NCI-H1694 (cell line): ENCODE results near the gene IL37.
"Not testable (repeated sequence)": the region's sequence is repeated elsewhere in the genome, so short reads cannot be mapped to it uniquely, and the experiment has no call there.

Experiments used
- DNase-seq: peaks from one replicate; lab custom pipeline; 2025; lab: John Stamatoyannopoulos, UW

Gene IL37

GRCh38 chr2:112923237-112923966, 12.4 kb downstream of the IL37 start:
- no peak for DNase-seq

GRCh38 chr2:112923967-112924338, 13.0 kb downstream of the IL37 start:
- no peak for DNase-seq

GRCh38 chr2:112924360-112924759, 13.4 kb downstream of the IL37 start:
- no peak for DNase-seq

GRCh38 chr2:112924821-112925220, 13.9 kb downstream of the IL37 start:
- no peak for DNase-seq

GRCh38 chr2:112926707-112927106, 15.7 kb downstream of the IL37 start:
- no peak for DNase-seq

- no peak for DNase-seq
Measured at GRCh38 chr2:112927745-112928144, 16.8 kb downstream of the IL37 start.

- no peak for DNase-seq
Measured at GRCh38 chr2:112933261-112933660, 22.3 kb downstream of the IL37 start.

- not testable (repeated sequence) for DNase-seq
Measured at GRCh38 chr2:112934117-112934516, 23.2 kb downstream of the IL37 start.

GRCh38 chr2:112936927-112937232, 25.9 kb downstream of the IL37 start:
- DNase-seq: no peak

- DNase-seq: no peak
Measured at GRCh38 chr2:112938904-112939303, 27.9 kb downstream of the IL37 start.

- no peak for DNase-seq
Measured at GRCh38 chr2:112939425-112939824, 28.5 kb downstream of the IL37 start.

GRCh38 chr2:112940859-112941625, 30.1 kb downstream of the IL37 start:
- DNase-seq: no peak

GRCh38 chr2:112941753-112942653, 31.0 kb downstream of the IL37 start:
- DNase-seq: peak; percentile 73

- no peak for DNase-seq
Measured at GRCh38 chr2:112942654-112943002, 31.7 kb downstream of the IL37 start.

- no peak for DNase-seq
Measured at GRCh38 chr2:112944971-112945370, 34.0 kb downstream of the IL37 start.

- DNase-seq: no peak
Measured at GRCh38 chr2:112946086-112946485, 35.1 kb downstream of the IL37 start.

- DNase-seq: no peak
Measured at GRCh38 chr2:112947374-112947773, 36.4 kb downstream of the IL37 start.

GRCh38 chr2:112949456-112949855, 38.5 kb downstream of the IL37 start:
- no peak for DNase-seq

GRCh38 chr2:112954364-112954763, 43.4 kb downstream of the IL37 start:
- no peak for DNase-seq

- DNase-seq: no peak
Measured at GRCh38 chr2:112957511-112957910, 46.5 kb downstream of the IL37 start.

GRCh38 chr2:112958428-112959108, 47.6 kb downstream of the IL37 start:
- DNase-seq: peak; percentile 56

GRCh38 chr2:112959109-112959812, 48.3 kb downstream of the IL37 start:
- no peak for DNase-seq
